DOHH2 (cell line): ENCODE data around the gene RNF217.

Source experiments
- H3F3A ChIP-seq: fragments of 200-600 bp; sonication (generic), shearing (Covaris generic); 2 replicates; pipeline ENCODE4 v1.6.0; 2016; ENCODE audit warnings: antibody characterized with exemption, mild to moderate bottlenecking; ENCODE audit not compliant: control insufficient read depth, insufficient read depth
- H3K27ac ChIP-seq: fragments of 200-600 bp; sonication (generic); 2 replicates; pipeline ENCODE4 v1.5.1; 2014; ENCODE audit warnings: low read depth, mild to moderate bottlenecking, low read length, moderate library complexity
- H3K27me3 ChIP-seq: fragments of 200-600 bp; sonication (generic); 2 replicates; pipeline ENCODE4 v1.6.1; 2014; ENCODE audit warnings: mild to moderate bottlenecking, low read length, mixed read lengths; ENCODE audit not compliant: control insufficient read depth
- H3K36me3 ChIP-seq: fragments of 200-600 bp; sonication (generic); 2 replicates; pipeline ENCODE4 v1.6.1; 2014; ENCODE audit warnings: mild to moderate bottlenecking, low read length, moderate library complexity, mixed read lengths; ENCODE audit not compliant: control insufficient read depth
- H3K4me1 ChIP-seq: fragments of 200-600 bp; sonication (generic); 2 replicates; pipeline ENCODE4 v1.6.1; 2014; ENCODE audit warnings: mild to moderate bottlenecking, low read length, mixed read lengths; ENCODE audit not compliant: control insufficient read depth
- H3K4me2 ChIP-seq: fragments of 200-600 bp; sonication (generic); 2 replicates; pipeline ENCODE4 v1.6.0; 2014; ENCODE audit warnings: mild to moderate bottlenecking, low read length, moderate library complexity
- H3K4me3 ChIP-seq: fragments of 200-600 bp; sonication (generic); 2 replicates; pipeline ENCODE4 v1.5.1; 2014; ENCODE audit warnings: mild to moderate bottlenecking, low read length, mixed read lengths
- H3K79me2 ChIP-seq: fragments of 200-600 bp; sonication (generic); 2 replicates; pipeline ENCODE4 v1.6.1; 2014; ENCODE audit warnings: mild to moderate bottlenecking, low read length, mixed read lengths; ENCODE audit not compliant: control insufficient read depth
- H3K9me2 ChIP-seq: fragments of 200-600 bp; sonication (generic); replicated peaks from 2 replicates; pipeline ENCODE4 v1.6.1; 2014; ENCODE audit warnings: mild to moderate bottlenecking, low read length, mixed read lengths; ENCODE audit not compliant: control insufficient read depth
- H3K9me3 ChIP-seq: fragments of 200-600 bp; sonication (generic); 2 replicates; pipeline ENCODE4 v1.6.1; 2014; ENCODE audit warnings: antibody characterized with exemption, low read length, mixed read lengths; ENCODE audit not compliant: control insufficient read depth, insufficient read depth
- H4K20me1 ChIP-seq: fragments of 200-600 bp; sonication (generic); 2 replicates; pipeline ENCODE4 v1.6.0; 2014; ENCODE audit warnings: low read depth, mild to moderate bottlenecking, antibody characterized with exemption, low read length, moderate library complexity; ENCODE audit not compliant: control insufficient read depth, insufficient read depth
- EZH2phosphoT487 ChIP-seq: fragments of 200-600 bp; sonication (generic); IDR thresholded peaks from 2 replicates; pipeline ENCODE4 v1.6.1; 2017; ENCODE audit warnings: borderline replicate concordance, mild to moderate bottlenecking, antibody characterized with exemption, low read length, moderate library complexity, mixed read lengths
- TF ChIP-seq, protein P1 (sequence below): fragments of 200-600 bp; sonication (generic); IDR thresholded peaks from one replicate; pipeline ENCODE4 v1.5.1; 2014; ENCODE audit warnings: antibody characterized with exemption, mild to moderate bottlenecking, low read depth, low read length; ENCODE audit not compliant: poor library complexity, severe bottlenecking

RNF217 gene

GRCh38 chr6:125140808-125141207, 178.6 kb downstream of the RNF217 start:
- H3K4me3 ChIP-seq: no peak overlapping the region
- H3F3A ChIP-seq: no peaks in the 10 kb centered on the region
- H3K27me3 ChIP-seq: no peaks in the 10 kb centered on the region
- no peaks in the 10 kb centered on the region for H3K79me2 ChIP-seq
- no peaks in the 10 kb centered on the region for H3K9me3 ChIP-seq
- no peak overlapping the region for H3K4me2 ChIP-seq
- TF ChIP-seq EZH2phosphoT487: no peak
- TF ChIP-seq, protein P1, sequence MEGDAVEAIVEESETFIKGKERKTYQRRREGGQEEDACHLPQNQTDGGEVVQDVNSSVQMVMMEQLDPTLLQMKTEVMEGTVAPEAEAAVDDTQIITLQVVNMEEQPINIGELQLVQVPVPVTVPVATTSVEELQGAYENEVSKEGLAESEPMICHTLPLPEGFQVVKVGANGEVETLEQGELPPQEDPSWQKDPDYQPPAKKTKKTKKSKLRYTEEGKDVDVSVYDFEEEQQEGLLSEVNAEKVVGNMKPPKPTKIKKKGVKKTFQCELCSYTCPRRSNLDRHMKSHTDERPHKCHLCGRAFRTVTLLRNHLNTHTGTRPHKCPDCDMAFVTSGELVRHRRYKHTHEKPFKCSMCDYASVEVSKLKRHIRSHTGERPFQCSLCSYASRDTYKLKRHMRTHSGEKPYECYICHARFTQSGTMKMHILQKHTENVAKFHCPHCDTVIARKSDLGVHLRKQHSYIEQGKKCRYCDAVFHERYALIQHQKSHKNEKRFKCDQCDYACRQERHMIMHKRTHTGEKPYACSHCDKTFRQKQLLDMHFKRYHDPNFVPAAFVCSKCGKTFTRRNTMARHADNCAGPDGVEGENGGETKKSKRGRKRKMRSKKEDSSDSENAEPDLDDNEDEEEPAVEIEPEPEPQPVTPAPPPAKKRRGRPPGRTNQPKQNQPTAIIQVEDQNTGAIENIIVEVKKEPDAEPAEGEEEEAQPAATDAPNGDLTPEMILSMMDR: no peak
- no peaks in the 10 kb centered on the region for H3K4me1 ChIP-seq
- H4K20me1 ChIP-seq: no peaks in the 10 kb centered on the region
- H3K36me3 ChIP-seq: no peaks in the 10 kb centered on the region
- H3K9me2 ChIP-seq: no peaks in the 10 kb centered on the region
- no peak overlapping the region for H3K27ac ChIP-seq
